Caco-2 (cell line): ENCODE data around the gene ZEB2. TPM values are rescaled to one million over a fixed set of nuclear protein-coding genes. Genes with fewer than 3 reads are reported as not detected.

Source experiments
- BruUV-seq: library from RNA; stranded (reverse); fragments of 400-500 nt; replicated peaks from 2 replicates; lab custom pipeline; 2021; lab: Mats Ljungman, UMichigan
- CTCF ChIA-PET: fragments of 300-600 bp; sonication (Branson Sonifier 250); formaldehyde crosslinking; loops from one replicate; lab custom pipeline; 2022; ENCODE audit warnings: antibody characterized with exemption; lab: Charles Lee
- POLR2A ChIA-PET: fragments of 300-600 bp; sonication (Branson Sonifier 250); formaldehyde crosslinking; loops from one replicate; lab custom pipeline; 2022; ENCODE audit warnings: antibody characterized with exemption; lab: Charles Lee
- DNase-seq, 2 experiments: peaks; one replicate each; pipeline versions ENCODE4 v3.0.0 to v3.0.0-alpha.2; 2020 to 2022
- H3K27me3 ChIP-seq: replicated peaks from 2 replicates; pipeline ENCODE4 v1.6.0; 2011; ENCODE audit warnings: low read length; ENCODE audit not compliant: control insufficient read depth, insufficient read depth
- H3K36me3 ChIP-seq: 2 replicates; pipeline ENCODE4 v1.5.1; 2011; ENCODE audit warnings: low read length; ENCODE audit not compliant: control insufficient read depth, insufficient read depth
- H3K4me1 ChIP-seq: fragments of 250-450 bp; sonication (Bioruptor Pico); 2 replicates; pipeline ENCODE4 v1.5.1; 2020; ENCODE audit warnings: mild to moderate bottlenecking
- H3K4me3 ChIP-seq: 2 replicates; pipeline ENCODE4 v1.5.1; 2011; ENCODE audit warnings: low read depth, mild to moderate bottlenecking, control low read depth, low read length
- H3K9me3 ChIP-seq: fragments of 250-450 bp; sonication (Bioruptor Pico); 2 replicates; pipeline ENCODE4 v1.5.1; 2020; ENCODE audit warnings: mild to moderate bottlenecking, moderate library complexity
- H3K27ac Mint-ChIP-seq: one replicate; pipeline ENCODE4 v1.8.0; 2022; ENCODE audit warnings: mixed read lengths; ENCODE audit not compliant: unreplicated experiment
- H3K27me3 Mint-ChIP-seq: one replicate; pipeline ENCODE4 v1.8.0; 2022; ENCODE audit warnings: mixed read lengths; ENCODE audit not compliant: insufficient read depth, unreplicated experiment
- H3K36me3 Mint-ChIP-seq: one replicate; pipeline ENCODE4 v1.8.0; 2022; ENCODE audit warnings: mild to moderate bottlenecking, mixed read lengths; ENCODE audit not compliant: insufficient read depth, unreplicated experiment
- H3K4me1 Mint-ChIP-seq: one replicate; pipeline ENCODE4 v1.8.0; 2022; ENCODE audit warnings: low read depth, mixed read lengths; ENCODE audit not compliant: unreplicated experiment
- H3K4me3 Mint-ChIP-seq: one replicate; pipeline ENCODE4 v1.8.0; 2022; ENCODE audit warnings: mild to moderate bottlenecking, moderate library complexity, mixed read lengths; ENCODE audit not compliant: unreplicated experiment
- H3K9me3 Mint-ChIP-seq: one replicate; pipeline ENCODE4 v1.8.0; 2022; ENCODE audit warnings: mixed read lengths; ENCODE audit not compliant: unreplicated experiment
- intact Hi-C: fragments of 100-400 bp; cut with micrococcal nuclease; formaldehyde crosslinking; loops from one replicate; pipeline ENCODE4 v1.10.0; 2022; ENCODE audit not compliant: unreplicated experiment
- total RNA-seq: library from RNA; stranded (reverse); gene quantifications from 2 replicates; pipeline ENCODE4 v1.2.3, GENCODE V29; 2022
- TF ChIP-seq, protein P1 (sequence below), 2 experiments: fragments of 200-600 bp in 1 of 2; IDR thresholded peaks; 1 replicate in 1 of 2; 2 replicates in 1 of 2; pipeline versions ENCODE4 v1.5.1 to v1.8.0; 2011 to 2022; ENCODE audit warnings: antibody characterized with exemption in 1 of 2, control low read depth in 1 of 2, inconsistent platforms in 1 of 2, low read depth in 1 of 2, low read length in 1 of 2, mild to moderate bottlenecking in 1 of 2, moderate library complexity in 1 of 2; ENCODE audit not compliant: insufficient read depth in 1 of 2, severe bottlenecking in 1 of 2, unreplicated experiment in 1 of 2

Gene ZEB2
- total RNA-seq, 1 experiment from 2014 or later = not detected

- H3K4me1 Mint-ChIP-seq = no peaks in the 10 kb centered on the region
- H3K27me3 ChIP-seq = no peaks in the 10 kb centered on the region
- CTCF ChIA-PET = no interaction called here
- no peak overlapping the region for H3K4me3 Mint-ChIP-seq
- POLR2A ChIA-PET = no interaction called here
- H3K9me3 ChIP-seq = no peaks in the 10 kb centered on the region
- no peak overlapping the region for H3K4me3 ChIP-seq
- TF ChIP-seq, protein P1, sequence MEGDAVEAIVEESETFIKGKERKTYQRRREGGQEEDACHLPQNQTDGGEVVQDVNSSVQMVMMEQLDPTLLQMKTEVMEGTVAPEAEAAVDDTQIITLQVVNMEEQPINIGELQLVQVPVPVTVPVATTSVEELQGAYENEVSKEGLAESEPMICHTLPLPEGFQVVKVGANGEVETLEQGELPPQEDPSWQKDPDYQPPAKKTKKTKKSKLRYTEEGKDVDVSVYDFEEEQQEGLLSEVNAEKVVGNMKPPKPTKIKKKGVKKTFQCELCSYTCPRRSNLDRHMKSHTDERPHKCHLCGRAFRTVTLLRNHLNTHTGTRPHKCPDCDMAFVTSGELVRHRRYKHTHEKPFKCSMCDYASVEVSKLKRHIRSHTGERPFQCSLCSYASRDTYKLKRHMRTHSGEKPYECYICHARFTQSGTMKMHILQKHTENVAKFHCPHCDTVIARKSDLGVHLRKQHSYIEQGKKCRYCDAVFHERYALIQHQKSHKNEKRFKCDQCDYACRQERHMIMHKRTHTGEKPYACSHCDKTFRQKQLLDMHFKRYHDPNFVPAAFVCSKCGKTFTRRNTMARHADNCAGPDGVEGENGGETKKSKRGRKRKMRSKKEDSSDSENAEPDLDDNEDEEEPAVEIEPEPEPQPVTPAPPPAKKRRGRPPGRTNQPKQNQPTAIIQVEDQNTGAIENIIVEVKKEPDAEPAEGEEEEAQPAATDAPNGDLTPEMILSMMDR (IDR thresholded peaks at IDR 0.05; ENCODE audit: insufficient read depth in 1 of 2, low read depth in 1 of 2, low read length in 1 of 2, severe bottlenecking in 1 of 2, unreplicated experiment in 1 of 2) = no peak
- H3K36me3 ChIP-seq = no peaks in the 10 kb centered on the region
- no peaks in the 10 kb centered on the region for H3K4me1 ChIP-seq
- H3K27ac Mint-ChIP-seq = no peak overlapping the region
- intact Hi-C loops = no loop called here
- H3K27me3 Mint-ChIP-seq = peaks cover 12% of the 10 kb centered on the region
- H3K9me3 Mint-ChIP-seq = no peaks in the 10 kb centered on the region
- H3K36me3 Mint-ChIP-seq = no peaks in the 10 kb centered on the region
- DNase-seq = no peak
- BruUV-seq = no TSS peak
Measured at GRCh38 chr2:144530596-144530995, 10.7 kb upstream of the ZEB2 start.

- BruUV-seq = no TSS peak
- Histone ChIP-seq H3K4me3 (no peak overlapping the region), H3K27me3 (no peaks in the 10 kb centered on the region), H3K9me3 (no peaks in the 10 kb centered on the region), H3K4me1 (no peaks in the 10 kb centered on the region), H3K36me3 (no peaks in the 10 kb centered on the region)
- CTCF ChIA-PET = no interaction called here
- DNase-seq = no peak
- Mint-ChIP-seq H3K27ac (no peak overlapping the region), H3K27me3 (peaks cover 12% of the 10 kb centered on the region), H3K9me3 (no peaks in the 10 kb centered on the region), H3K4me1 (no peaks in the 10 kb centered on the region), H3K36me3 (no peaks in the 10 kb centered on the region), H3K4me3 (no peak overlapping the region)
- intact Hi-C loops = no loop called here
- TF ChIP-seq, protein P1 (IDR thresholded peaks at IDR 0.05; ENCODE audit: insufficient read depth in 1 of 2, low read depth in 1 of 2, low read length in 1 of 2, severe bottlenecking in 1 of 2, unreplicated experiment in 1 of 2) = no peak
- POLR2A ChIA-PET = no interaction called here
Measured at GRCh38 chr2:144529841-144530240, 9.9 kb upstream of the ZEB2 start.

- no peaks in the 10 kb centered on the region for H3K9me3 Mint-ChIP-seq
- no peak overlapping the region for H3K4me3 ChIP-seq
- H3K4me3 Mint-ChIP-seq = no peak overlapping the region
- TF ChIP-seq, protein P1 (IDR thresholded peaks at IDR 0.05; ENCODE audit: insufficient read depth in 1 of 2, low read depth in 1 of 2, low read length in 1 of 2, severe bottlenecking in 1 of 2, unreplicated experiment in 1 of 2) = no peak
- intact Hi-C loops = no loop called here
- no TSS peak for BruUV-seq
- H3K4me1 Mint-ChIP-seq = no peaks in the 10 kb centered on the region
- no peaks in the 10 kb centered on the region for H3K36me3 ChIP-seq
- peaks cover 14% of the 10 kb centered on the region for H3K27me3 Mint-ChIP-seq
- no peaks in the 10 kb centered on the region for H3K9me3 ChIP-seq
- ChIA-PET POLR2A (no interaction called here), CTCF (interaction anchor here (0.7 kb wide), 1 partner anchor 31 kb away, joined by 8 read pairs; no protein-coding TSS in a partner anchor)
- H3K27me3 ChIP-seq = no peaks in the 10 kb centered on the region
- H3K27ac Mint-ChIP-seq = no peak overlapping the region
- no peak for DNase-seq
- H3K4me1 ChIP-seq = no peaks in the 10 kb centered on the region
- H3K36me3 Mint-ChIP-seq = no peaks in the 10 kb centered on the region
Measured at GRCh38 chr2:144528108-144528507, 8.2 kb upstream of the ZEB2 start.
